Breast epithelium (tissue), 3 donors: ENCODE results near the gene BICD2.

Experiments used
- CTCF ChIP-seq, 3 donors: fragments of 450-650 bp; IDR thresholded peaks; one replicate each; pipeline ENCODE4 v1.5.1; 2016 to 2017; ENCODE audit warnings: antibody characterized with exemption in 3 of 3, mild to moderate bottlenecking in 3 of 3, moderate library complexity in 3 of 3
- POLR2A ChIP-seq: fragments of 450-650 bp; IDR thresholded peaks from one replicate; pipeline ENCODE4 v1.6.1; 2016; ENCODE audit warnings: antibody characterized with exemption, mild to moderate bottlenecking, moderate library complexity
- POLR2AphosphoS5 ChIP-seq, 3 donors: sonication (generic); formaldehyde crosslinking; IDR thresholded peaks; one replicate each; pipeline ENCODE4 v1.6.1; 2017; ENCODE audit warnings: antibody characterized with exemption in 3 of 3

DNA sequence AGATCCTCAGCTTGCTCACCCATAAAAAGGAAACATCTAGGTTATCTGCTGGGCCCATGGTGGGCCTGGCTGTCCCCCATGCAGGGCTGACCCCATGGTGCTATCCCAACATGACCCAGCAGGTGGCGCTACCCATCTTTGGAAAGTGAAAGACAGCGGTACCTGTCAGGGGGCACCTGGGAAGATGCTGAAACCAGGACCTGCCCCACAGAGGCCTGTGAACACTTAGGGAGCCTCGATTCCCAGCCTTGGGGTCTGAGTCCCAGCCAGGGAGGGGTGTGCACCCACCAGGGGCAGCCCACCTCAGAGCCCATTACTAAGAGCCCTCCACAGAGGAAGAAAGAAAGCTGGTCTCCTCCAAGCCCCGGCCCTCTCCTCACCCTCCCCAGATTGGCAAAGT is 48.1 kb downstream of the BICD2 start:
- TF ChIP-seq CTCF (IDR thresholded peaks at IDR 0.05) (peak; percentile 50 to 92 (median 88)), POLR2A (no peak), POLR2AphosphoS5 (IDR thresholded peaks at IDR 0.05) (no peak)
